GM18505 (cell line): Measurements from ENCODE around the gene ANAPC7.
"Not testable (repeated sequence)": the region's sequence is repeated elsewhere in the genome, so short reads cannot be mapped to it uniquely, and the experiment has no call there.

ENCODE experiments used
- ATAC-seq: cut with Tn5 transposase; IDR thresholded peaks from one replicate; pipeline ENCODE4 v1.9.1; 2021; ENCODE audit not compliant: unreplicated experiment
- POLR2A ChIP-seq: IDR thresholded peaks from 4 replicates; pipeline ENCODE4 v1.6.1; 2011; ENCODE audit warnings: borderline replicate concordance; ENCODE audit not compliant: insufficient read depth, insufficient read length; ENCODE audit errors: extremely low read depth

The ANAPC7 gene

DNA sequence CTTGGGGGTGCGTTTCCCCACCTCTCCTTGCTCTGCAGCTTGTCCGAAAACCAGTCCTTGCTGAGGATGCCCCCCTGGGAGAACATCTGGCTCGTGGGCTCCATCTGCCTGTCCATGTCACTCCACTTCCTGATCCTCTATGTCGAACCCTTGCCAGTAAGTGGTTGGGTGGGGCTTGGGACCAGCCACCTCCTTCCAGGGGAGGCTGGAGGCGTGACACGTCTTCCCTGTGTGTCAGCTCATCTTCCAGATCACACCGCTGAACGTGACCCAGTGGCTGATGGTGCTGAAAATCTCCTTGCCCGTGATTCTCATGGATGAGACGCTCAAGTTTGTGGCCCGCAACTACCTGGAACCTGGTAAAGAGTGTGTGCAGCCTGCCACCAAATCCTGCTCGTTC, 57.5 kb downstream of the ANAPC7 start:
- no peak for ATAC-seq
- TF ChIP-seq POLR2A, result peak; percentile 13

DNA sequence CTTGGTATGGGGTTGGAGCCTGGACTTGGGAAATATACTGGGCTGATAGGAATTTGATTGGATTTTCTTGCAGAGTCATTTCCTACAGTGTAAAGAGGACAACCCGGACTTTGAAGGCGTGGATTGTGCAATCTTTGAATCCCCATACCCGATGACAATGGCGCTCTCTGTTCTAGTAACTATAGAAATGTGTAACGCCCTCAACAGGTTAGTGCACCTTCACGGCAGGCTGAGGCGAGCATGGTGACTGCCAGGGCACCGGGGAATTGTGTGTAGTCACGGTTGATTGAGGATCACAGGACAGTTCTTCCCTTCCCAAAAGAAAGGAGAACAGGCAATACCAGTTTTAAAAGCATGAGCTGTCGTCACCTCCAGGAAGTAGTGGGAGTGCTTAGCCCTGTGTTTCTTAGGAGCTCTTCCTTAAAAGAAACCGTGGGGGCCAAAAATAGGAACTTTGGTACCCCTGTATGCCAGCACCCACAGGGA, 58.3 kb downstream of the ANAPC7 start:
- TF ChIP-seq POLR2A, result no peak
- no peak for ATAC-seq

DNA sequence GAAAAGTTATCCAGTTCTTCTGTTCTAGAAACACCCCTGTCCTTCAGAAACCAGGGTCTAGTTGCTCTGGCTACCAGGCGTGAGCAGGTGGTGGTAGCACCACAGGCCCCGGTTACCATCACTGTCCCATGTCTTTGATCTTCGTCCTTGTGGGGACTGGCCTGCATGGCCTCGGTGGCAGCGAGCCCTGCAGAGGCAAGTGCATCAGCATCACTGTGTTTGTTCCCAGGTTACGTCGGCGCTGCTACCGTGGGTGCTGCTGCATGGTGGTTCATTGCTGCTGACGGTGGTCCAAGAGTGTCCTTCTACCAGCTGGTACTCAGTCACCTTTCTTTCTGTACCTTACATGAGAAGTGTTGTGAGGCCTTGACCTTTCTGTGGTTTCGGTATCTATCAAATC, 58.9 kb downstream of the ANAPC7 start:
- no peak for ATAC-seq
- no peak for TF ChIP-seq POLR2A

DNA sequence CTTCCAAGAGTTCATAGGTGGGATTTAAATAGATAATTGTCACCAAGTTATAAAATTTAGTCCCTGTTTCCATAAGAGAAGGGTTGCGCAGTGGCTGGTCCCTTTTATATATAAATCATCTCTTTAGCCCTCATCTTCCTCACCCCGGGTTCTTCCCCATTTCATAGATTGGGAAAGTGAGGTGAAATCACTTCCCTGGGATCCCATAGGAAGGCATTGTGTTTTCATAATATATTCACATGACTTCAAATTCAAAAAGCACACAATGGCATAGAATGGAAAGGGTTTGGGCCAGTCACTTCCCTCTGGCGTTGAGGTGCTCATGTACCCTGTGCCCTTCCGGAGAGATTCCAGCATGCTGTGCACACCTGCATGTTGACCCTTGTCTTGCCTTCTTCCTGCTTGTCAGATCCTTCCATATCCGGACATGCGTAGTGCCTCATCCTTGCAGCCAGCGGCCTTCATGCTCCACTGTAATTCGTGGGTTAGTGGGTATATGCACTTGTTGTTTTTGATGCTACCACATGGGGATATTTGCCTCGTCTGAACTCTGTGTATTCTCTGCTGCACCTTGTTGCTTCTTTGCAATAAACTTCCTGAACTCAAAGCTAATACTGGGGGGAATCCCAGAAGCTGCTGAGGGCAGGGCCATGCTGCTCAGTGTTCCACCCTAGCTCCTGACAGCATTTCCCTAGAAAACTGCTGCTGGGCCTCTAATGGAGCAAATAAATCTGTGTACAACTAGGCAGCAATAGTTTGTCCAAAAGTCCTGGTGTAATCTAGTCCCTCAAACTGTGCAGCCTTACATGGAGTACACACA, 59.6 kb downstream of the ANAPC7 start:
- no peak for ATAC-seq
- no peak for TF ChIP-seq POLR2A

DNA sequence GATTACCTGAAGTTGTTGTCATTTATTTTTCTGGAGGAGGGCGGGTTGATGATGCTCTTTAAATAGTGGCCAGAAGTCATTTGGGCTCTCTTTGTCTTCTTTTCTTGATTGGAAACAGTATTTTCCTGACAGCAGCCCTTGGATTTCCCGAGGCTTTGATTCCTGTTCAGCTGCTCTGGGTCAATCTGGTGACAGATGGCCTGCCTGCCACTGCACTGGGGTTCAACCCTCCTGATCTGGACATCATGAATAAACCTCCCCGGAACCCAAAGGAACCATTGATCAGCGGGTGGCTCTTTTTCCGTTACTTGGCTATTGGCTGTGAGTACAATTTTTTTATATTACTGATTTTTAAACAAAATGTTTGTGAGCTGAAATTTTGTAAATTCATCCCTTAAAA, 60.4 kb downstream of the ANAPC7 start:
- ATAC-seq, result no peak
- no peak for TF ChIP-seq POLR2A

DNA sequence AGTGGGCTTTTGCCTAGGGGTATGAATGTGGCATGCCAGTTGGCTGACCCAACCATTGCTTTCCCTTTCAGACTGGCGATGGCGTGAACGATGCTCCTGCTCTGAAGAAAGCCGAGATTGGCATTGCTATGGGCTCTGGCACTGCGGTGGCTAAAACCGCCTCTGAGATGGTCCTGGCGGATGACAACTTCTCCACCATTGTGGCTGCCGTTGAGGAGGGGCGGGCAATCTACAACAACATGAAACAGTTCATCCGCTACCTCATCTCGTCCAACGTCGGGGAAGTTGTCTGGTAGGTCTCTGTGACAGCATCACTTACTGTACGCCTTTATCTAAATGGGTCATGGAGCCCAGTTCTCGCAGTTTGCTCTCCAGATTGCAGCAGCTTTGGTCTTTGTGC, 61.4 kb downstream of the ANAPC7 start:
- TF ChIP-seq POLR2A, result no peak
- ATAC-seq, result no peak

DNA sequence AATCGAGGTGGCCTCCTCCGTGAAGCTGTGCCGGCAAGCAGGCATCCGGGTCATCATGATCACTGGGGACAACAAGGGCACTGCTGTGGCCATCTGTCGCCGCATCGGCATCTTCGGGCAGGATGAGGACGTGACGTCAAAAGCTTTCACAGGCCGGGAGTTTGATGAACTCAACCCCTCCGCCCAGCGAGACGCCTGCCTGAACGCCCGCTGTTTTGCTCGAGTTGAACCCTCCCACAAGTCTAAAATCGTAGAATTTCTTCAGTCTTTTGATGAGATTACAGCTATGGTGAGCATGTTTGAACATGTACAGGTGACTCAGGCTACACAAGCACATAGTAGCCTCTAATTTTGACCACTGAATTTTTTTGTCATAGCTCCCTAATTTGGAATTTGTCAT, 62.8 kb downstream of the ANAPC7 start:
- no peak for ATAC-seq
- no peak for TF ChIP-seq POLR2A

DNA sequence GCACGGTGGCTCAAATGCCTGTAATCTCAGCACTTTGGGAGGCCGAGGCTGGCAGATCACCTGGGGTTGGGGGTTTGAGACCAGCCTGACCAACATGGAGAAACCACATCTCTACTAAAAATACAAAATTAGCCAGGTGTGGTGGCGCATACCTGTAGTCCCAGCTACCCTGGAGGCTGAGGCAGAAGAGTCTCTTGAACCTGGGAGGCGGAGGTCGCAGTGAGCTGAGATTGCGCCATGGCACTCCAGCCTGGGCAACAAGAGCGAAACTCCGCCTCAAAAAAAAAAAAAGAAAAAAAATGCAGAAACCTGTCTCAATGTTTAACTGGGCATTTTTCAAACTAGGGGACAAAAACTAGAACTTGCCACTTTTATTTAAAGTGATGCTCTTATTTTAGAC, 63.2 kb downstream of the ANAPC7 start:
- not testable (repeated sequence) for ATAC-seq

DNA sequence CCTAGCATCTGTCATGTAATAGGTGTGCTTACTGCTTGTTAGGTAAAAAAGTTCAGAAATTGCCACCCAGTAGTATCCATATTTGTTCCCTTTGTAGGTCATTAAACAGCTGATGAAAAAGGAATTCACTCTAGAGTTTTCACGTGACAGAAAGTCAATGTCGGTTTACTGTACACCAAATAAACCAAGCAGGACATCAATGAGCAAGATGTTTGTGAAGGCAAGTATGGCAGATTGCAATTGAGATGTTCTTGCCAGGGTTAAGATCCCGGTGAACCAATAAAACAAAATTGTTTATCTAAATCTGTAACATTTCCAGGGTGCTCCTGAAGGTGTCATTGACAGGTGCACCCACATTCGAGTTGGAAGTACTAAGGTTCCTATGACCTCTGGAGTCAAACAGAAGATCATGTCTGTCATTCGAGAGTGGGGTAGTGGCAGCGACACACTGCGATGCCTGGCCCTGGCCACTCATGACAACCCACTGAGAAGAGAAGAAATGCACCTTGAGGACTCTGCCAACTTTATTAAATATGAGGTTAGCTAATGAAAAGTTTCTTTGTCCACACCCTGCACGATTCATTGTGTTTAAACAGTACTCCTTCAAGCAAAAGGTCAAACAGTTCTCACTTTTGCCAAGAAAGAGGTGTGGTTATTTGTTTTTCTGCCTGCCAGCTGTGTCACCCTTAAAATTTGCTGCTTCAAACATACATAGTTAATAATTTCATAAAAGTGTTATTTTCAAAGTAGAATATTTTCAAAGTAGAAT, 64.1 kb downstream of the ANAPC7 start:
- no peak for TF ChIP-seq POLR2A
- no peak for ATAC-seq

DNA sequence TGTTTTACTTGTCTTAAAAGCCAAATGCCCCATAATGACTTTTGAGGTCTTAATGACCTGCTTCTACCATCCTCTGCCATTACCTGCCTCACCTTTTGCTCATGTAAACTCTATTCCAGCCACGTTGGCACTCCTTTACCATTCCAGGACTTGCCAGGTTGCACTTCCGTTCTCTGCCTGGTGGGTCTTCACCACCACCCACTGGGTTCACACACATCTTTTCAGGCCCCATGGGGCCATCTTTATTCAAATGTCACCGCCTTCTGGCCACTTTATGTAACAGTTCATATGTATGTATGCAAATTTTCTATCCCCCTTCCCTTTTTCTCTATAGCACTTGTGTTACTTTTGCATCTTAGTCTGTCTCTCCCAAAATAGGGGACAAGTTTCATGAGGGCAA, 64.8 kb downstream of the ANAPC7 start:
- no peak for TF ChIP-seq POLR2A
- no peak for ATAC-seq

DNA sequence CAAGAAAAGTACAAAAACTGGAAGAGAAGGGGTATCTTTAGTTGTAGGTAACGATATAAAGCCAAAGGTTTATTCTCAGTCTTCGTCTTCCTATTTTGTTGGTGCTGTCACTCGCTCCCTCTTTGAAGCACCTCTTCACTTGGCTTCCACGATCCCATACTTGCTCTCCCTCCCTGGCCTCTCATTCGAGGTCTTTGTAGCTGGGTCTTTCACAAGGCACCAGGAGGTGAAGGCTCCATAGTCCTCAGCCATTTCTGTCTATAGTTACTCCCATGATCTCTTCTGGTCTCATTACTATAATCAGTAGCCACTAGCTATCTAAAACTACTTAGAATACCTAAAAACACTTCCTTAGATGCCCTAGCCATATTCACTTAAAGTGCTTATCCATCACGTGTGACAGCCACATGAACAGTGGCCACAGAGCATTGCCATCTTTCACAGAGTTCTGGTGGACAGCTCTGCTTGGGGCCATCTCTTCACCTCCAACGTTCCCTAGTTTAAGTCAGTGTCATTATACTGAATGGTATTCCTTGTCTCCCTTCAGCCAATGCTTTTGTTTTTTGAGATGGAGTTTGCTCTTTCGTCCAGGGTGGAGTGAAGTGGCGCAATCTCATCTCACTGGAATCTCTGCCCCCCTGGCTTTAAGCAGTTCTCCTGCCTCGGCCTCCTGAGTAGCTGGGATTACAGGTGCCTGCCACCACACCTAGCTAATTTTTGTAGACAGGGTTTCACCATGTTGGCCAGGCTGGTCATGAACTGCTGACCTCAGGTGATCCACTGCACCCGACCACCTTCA, 65.4 kb downstream of the ANAPC7 start:
- ATAC-seq, result no peak
- no peak for TF ChIP-seq POLR2A

DNA sequence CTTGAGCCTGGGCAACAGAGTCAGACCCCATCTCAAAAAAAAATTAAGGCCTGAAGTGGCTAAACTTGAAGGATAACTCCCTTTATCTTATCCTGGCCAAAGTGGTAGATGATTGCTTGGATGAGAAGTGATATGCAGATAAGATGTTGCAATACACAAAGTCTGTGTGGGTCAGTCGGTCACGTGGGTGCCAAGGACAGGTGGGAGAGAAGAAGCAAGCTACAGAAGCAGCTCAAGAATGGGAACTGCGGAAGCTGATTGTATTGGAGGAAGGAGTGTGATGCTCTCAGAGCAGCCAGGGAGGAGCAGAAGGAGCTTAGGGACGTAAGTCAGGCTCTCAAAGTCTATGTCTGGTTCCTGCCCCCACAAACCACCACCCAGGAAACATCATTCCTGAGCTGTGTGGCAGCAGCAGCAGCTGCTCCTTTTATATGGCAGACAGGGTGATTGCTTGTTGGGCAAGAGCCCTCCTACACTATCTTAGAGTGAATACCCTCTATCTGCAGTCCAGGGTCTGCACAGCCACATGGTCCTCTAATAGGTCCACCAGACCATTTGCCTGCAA, 67.9 kb downstream of the ANAPC7 start:
- ATAC-seq, result no peak
- no peak for TF ChIP-seq POLR2A

DNA sequence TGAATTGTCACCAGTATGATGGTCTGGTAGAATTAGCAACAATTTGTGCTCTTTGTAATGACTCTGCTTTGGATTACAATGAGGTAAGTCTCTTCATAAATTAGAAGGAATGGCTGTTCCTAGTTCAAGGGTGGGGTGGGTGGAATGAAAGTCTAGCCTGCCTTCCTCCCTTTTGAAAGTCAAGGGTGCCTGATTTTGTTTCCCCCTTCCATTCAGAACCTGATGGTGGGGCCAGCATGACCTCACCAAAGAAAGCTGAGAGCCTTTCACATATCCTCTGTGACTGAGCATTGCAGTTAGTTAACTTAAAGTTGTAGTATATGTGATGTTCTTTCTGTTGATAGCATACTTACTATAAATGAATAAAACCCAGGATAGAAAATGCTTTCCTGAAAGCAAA, 70.3 kb downstream of the ANAPC7 start:
- no peak for TF ChIP-seq POLR2A

More for the DNA sequence above, 70.3 kb downstream of the ANAPC7 start:
- ATAC-seq, result no peak
